Stimulated activated memory B cell treated with anti-CD40 and anti-IgM and Interleukin-4, amounts not matched to agents 10 μg/mL and 1 μg/mL and 100 μg/mL, for 72 hours (primary cell): Measurements from ENCODE around the gene DAB1.

ENCODE experiments used
- ATAC-seq: fragments of 150-1000 bp; cut with Tn5 transposase; 2 replicates; pipeline ENCODE4 v1.10.0; 2021
- H3K27ac Mint-ChIP-seq: one replicate; pipeline ENCODE4 v1.8.0; 2022; ENCODE audit warnings: mild to moderate bottlenecking, mixed read lengths
- H3K27me3 Mint-ChIP-seq: one replicate; pipeline ENCODE4 v1.8.0; 2022; ENCODE audit warnings: mixed read lengths
- H3K36me3 Mint-ChIP-seq: one replicate; pipeline ENCODE4 v1.8.0; 2022; ENCODE audit warnings: mixed read lengths
- H3K4me1 Mint-ChIP-seq: one replicate; pipeline ENCODE4 v1.8.0; 2022; ENCODE audit warnings: mixed read lengths
- H3K4me3 Mint-ChIP-seq: one replicate; pipeline ENCODE4 v1.8.0; 2022; ENCODE audit warnings: mild to moderate bottlenecking, moderate library complexity, mixed read lengths
- H3K9me3 Mint-ChIP-seq: one replicate; pipeline ENCODE4 v1.8.0; 2022; ENCODE audit warnings: mixed read lengths

The DAB1 gene

GRCh38 chr1:57423656-57424211 is at the start of gene DAB1:
TSS of gene DAB1 (minus strand) at chr1:57424060. CDS start at chr1:57291030, 133,030 bp downstream.
- Mint-ChIP-seq H3K4me3 (peak within 1 kb of the TSS; percentile 43), H3K36me3 (no peaks in the 10 kb centered on the region), H3K27me3 (peaks cover 32% of the 10 kb centered on the region), H3K27ac (no peak within 1 kb of the TSS), H3K9me3 (no peaks in the 10 kb centered on the region), H3K4me1 (peaks cover 13% of the 10 kb centered on the region)
- ATAC-seq, result no peak

DNA sequence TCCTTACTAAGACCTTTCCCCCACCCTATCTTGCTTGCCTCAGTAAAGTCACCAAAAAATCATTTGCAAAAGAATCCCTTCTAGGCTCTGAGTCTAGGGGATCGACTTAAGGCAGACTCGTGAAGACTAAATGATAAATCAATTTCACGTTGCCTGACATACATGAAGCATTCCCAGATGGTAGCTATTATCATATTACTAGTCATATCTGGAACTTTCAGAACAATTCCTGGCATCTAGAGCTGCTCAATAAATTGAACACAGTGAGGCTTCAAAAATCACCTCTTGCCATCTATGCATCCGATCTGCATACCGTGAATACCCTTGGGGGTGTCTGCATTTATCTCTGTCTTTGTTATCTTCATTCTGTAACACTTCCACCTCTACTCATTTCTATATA is 49.6 kb upstream of the DAB1 start:
- Mint-ChIP-seq H3K4me3 (no peak overlapping the region), H3K4me1 (no peaks in the 10 kb centered on the region), H3K27ac (no peak overlapping the region), H3K27me3 (no peaks in the 10 kb centered on the region), H3K36me3 (no peaks in the 10 kb centered on the region), H3K9me3 (no peaks in the 10 kb centered on the region)
- no peak for ATAC-seq

- no peaks in the 10 kb centered on the region for H3K9me3 Mint-ChIP-seq
These were observed 48.1 kb upstream of the DAB1 start for GRCh38 chr1:57471995-57472394.

GRCh38 chr1:57470036-57470435 is 46.2 kb upstream of the DAB1 start:
- Mint-ChIP-seq H3K27ac (no peak overlapping the region), H3K9me3 (no peaks in the 10 kb centered on the region), H3K4me1 (no peaks in the 10 kb centered on the region), H3K4me3 (no peak overlapping the region), H3K36me3 (no peaks in the 10 kb centered on the region), H3K27me3 (no peaks in the 10 kb centered on the region)
- ATAC-seq, result no peak

More at GRCh38 chr1:57471995-57472394, 48.1 kb upstream of the DAB1 start:
- H3K27ac Mint-ChIP-seq, result no peak overlapping the region
- no peak for ATAC-seq
- H3K4me1 Mint-ChIP-seq, result no peaks in the 10 kb centered on the region
- H3K4me3 Mint-ChIP-seq, result no peak overlapping the region
- no peaks in the 10 kb centered on the region for H3K36me3 Mint-ChIP-seq
- H3K27me3 Mint-ChIP-seq, result no peaks in the 10 kb centered on the region

GRCh38 chr1:57468641-57469523 is 45.0 kb upstream of the DAB1 start:
- no peak overlapping the region for H3K4me3 Mint-ChIP-seq

DNA sequence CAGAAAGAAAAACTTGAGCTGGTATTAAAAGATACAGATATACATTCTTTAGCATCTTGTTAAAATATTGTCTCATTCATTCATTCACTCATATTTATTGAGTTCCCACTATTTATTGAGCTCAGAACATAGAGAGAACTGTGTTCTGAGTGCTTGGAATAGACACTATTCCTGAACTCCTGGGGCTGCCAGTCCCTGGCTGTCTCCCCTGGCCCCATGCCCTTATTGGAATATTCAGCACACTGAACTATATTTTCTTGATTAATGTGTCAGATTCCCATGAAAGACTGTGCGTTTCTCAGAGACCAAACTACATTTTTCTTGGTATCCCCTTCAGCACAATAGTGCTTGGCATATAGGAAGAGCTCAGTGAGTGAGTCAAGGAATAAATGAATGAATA is 44.0 kb upstream of the DAB1 start:
- Mint-ChIP-seq H3K4me1 (no peaks in the 10 kb centered on the region), H3K36me3 (no peaks in the 10 kb centered on the region), H3K27ac (no peak overlapping the region), H3K9me3 (no peaks in the 10 kb centered on the region), H3K27me3 (no peaks in the 10 kb centered on the region), H3K4me3 (no peak overlapping the region)
- ATAC-seq, result no peak

More at GRCh38 chr1:57468641-57469523, 45.0 kb upstream of the DAB1 start:
- Mint-ChIP-seq H3K9me3 (no peaks in the 10 kb centered on the region), H3K36me3 (no peaks in the 10 kb centered on the region), H3K27ac (no peak overlapping the region), H3K4me1 (no peaks in the 10 kb centered on the region), H3K27me3 (no peaks in the 10 kb centered on the region)
- peak; percentile 20 for ATAC-seq

GRCh38 chr1:57464756-57465155 is 40.9 kb upstream of the DAB1 start:
- no peak for ATAC-seq
- Mint-ChIP-seq H3K27ac (no peak overlapping the region), H3K9me3 (no peaks in the 10 kb centered on the region), H3K4me1 (no peaks in the 10 kb centered on the region), H3K4me3 (no peak overlapping the region), H3K36me3 (no peaks in the 10 kb centered on the region), H3K27me3 (no peaks in the 10 kb centered on the region)

- Mint-ChIP-seq H3K27ac (no peak overlapping the region), H3K27me3 (no peaks in the 10 kb centered on the region), H3K4me1 (no peaks in the 10 kb centered on the region), H3K4me3 (no peak overlapping the region), H3K36me3 (no peaks in the 10 kb centered on the region), H3K9me3 (no peaks in the 10 kb centered on the region)
- no peak for ATAC-seq
These were observed 39.5 kb upstream of the DAB1 start for GRCh38 chr1:57463343-57463742.

DNA sequence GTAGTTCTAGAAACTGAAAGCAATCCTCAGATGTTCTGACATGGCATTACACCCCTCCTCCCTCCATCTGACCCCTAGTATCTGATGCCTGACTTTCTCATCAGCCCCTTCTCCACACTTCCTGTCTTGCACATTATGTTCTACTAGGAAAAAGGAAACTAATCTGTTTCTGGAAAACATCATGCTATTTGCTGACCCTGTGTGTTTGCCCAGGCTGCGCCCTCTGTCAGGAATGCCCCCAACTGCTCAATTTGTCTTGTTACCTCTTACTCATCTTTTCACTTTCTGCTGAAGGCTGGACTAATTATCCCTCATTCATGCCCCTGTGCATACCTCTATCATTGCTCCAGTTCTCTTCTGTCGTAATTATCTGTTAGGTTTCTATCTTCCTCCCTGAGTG is 37.5 kb upstream of the DAB1 start:
- Mint-ChIP-seq H3K27me3 (no peaks in the 10 kb centered on the region), H3K9me3 (peaks cover 11% of the 10 kb centered on the region), H3K27ac (no peak overlapping the region), H3K4me1 (no peaks in the 10 kb centered on the region), H3K36me3 (no peaks in the 10 kb centered on the region), H3K4me3 (no peak overlapping the region)
- ATAC-seq, result no peak

DNA sequence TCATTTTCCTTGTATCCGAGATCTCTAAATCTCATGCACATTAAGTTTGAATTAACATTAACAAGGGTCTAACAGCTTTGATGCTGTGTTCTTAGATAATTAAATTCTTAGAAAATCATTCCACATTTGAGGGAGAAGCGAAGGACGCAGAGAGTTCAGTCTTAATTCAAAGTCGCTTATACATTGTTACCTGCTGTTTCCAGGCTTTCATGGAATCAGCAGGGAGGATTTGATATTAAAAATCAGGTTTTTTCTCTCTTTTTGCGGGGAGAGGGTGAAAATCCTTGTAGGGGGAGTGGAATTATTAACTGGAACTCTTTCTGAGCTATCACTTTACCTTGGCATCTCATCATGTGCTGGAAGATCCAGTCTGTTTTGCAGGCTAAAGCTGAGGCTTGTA is 27.7 kb upstream of the DAB1 start:
- Mint-ChIP-seq H3K27me3 (peaks cover 26% of the 10 kb centered on the region), H3K9me3 (no peaks in the 10 kb centered on the region), H3K36me3 (no peaks in the 10 kb centered on the region), H3K4me1 (no peaks in the 10 kb centered on the region), H3K4me3 (no peak overlapping the region), H3K27ac (no peak overlapping the region)
- ATAC-seq, result no peak

- Mint-ChIP-seq H3K9me3 (no peaks in the 10 kb centered on the region), H3K4me3 (no peak overlapping the region), H3K27me3 (peaks cover 26% of the 10 kb centered on the region), H3K36me3 (no peaks in the 10 kb centered on the region), H3K4me1 (no peaks in the 10 kb centered on the region), H3K27ac (no peak overlapping the region)
- ATAC-seq, result no peak
These were observed 27.1 kb upstream of the DAB1 start for GRCh38 chr1:57450981-57451380.

- Mint-ChIP-seq H3K9me3 (no peaks in the 10 kb centered on the region), H3K36me3 (no peaks in the 10 kb centered on the region), H3K27me3 (peaks cover 9% of the 10 kb centered on the region), H3K4me1 (no peaks in the 10 kb centered on the region), H3K27ac (no peak overlapping the region), H3K4me3 (no peak overlapping the region)
- no peak for ATAC-seq
These were observed 23.7 kb upstream of the DAB1 start for GRCh38 chr1:57447551-57447950.

GRCh38 chr1:57443004-57443403 is 19.1 kb upstream of the DAB1 start:
- H3K36me3 Mint-ChIP-seq, result no peaks in the 10 kb centered on the region
- no peak for ATAC-seq
- no peaks in the 10 kb centered on the region for H3K9me3 Mint-ChIP-seq
- H3K4me3 Mint-ChIP-seq, result no peak overlapping the region
- H3K27me3 Mint-ChIP-seq, result no peaks in the 10 kb centered on the region
- no peaks in the 10 kb centered on the region for H3K4me1 Mint-ChIP-seq
- no peak overlapping the region for H3K27ac Mint-ChIP-seq

- no peak overlapping the region for H3K4me3 Mint-ChIP-seq
- no peak for ATAC-seq
- H3K9me3 Mint-ChIP-seq, result no peaks in the 10 kb centered on the region
- no peaks in the 10 kb centered on the region for H3K4me1 Mint-ChIP-seq
- H3K27me3 Mint-ChIP-seq, result no peaks in the 10 kb centered on the region
- no peak overlapping the region for H3K27ac Mint-ChIP-seq
- no peaks in the 10 kb centered on the region for H3K36me3 Mint-ChIP-seq
These were observed 16.2 kb upstream of the DAB1 start for GRCh38 chr1:57440096-57440495.

- Mint-ChIP-seq H3K27ac (no peak overlapping the region), H3K4me3 (no peak overlapping the region), H3K9me3 (no peaks in the 10 kb centered on the region), H3K4me1 (no peaks in the 10 kb centered on the region), H3K36me3 (no peaks in the 10 kb centered on the region), H3K27me3 (no peaks in the 10 kb centered on the region)
- ATAC-seq, result no peak
These were observed 7.5 kb upstream of the DAB1 start for GRCh38 chr1:57431400-57431799.
